ENCODE results near the gene PRIM2.
"Not testable (repeated sequence)": the region's sequence is repeated elsewhere in the genome, so short reads cannot be mapped to it uniquely, and the experiment has no call there.

Gene PRIM2

GRCh38 chr6:57342148-57342669, 24.8 kb downstream of the PRIM2 start:
- Histone ChIP-seq H3K36me3 (ENCODE audit: insufficient read depth, low read depth, low read length) (no peaks in the 10 kb centered on the region), H3K27me3 (ENCODE audit: insufficient read depth, low read length) (no peaks in the 10 kb centered on the region), H3K4me1 (ENCODE audit: insufficient read depth, low read length) (no peaks in the 10 kb centered on the region), H3K9ac (ENCODE audit: low read depth, low read length) (no peak overlapping the region), H3K4me3 (ENCODE audit: low read length) (no peak overlapping the region), H3K9me3 (ENCODE audit: insufficient read depth, low read depth, low read length) (no peaks in the 10 kb centered on the region), H3K27ac (ENCODE audit: low read length) (no peak overlapping the region)

GRCh38 chr6:57343342-57343741, 25.9 kb downstream of the PRIM2 start:
- H3K9ac ChIP-seq (ENCODE audit: low read depth, low read length); H3K4me1 ChIP-seq (ENCODE audit: insufficient read depth, low read length); H3K4me3 ChIP-seq (ENCODE audit: low read length); H3K9me3 ChIP-seq (ENCODE audit: insufficient read depth, low read depth, low read length); H3K36me3 ChIP-seq (ENCODE audit: insufficient read depth, low read depth, low read length); H3K27ac ChIP-seq (ENCODE audit: low read length); H3K27me3 ChIP-seq (ENCODE audit: insufficient read depth, low read length): not testable (repeated sequence)

- not testable (repeated sequence) for H3K9me3 ChIP-seq (ENCODE audit: insufficient read depth, low read depth, low read length); H3K27me3 ChIP-seq (ENCODE audit: insufficient read depth, low read length); H3K36me3 ChIP-seq (ENCODE audit: insufficient read depth, low read depth, low read length); H3K9ac ChIP-seq (ENCODE audit: low read depth, low read length); H3K4me1 ChIP-seq (ENCODE audit: insufficient read depth, low read length); H3K27ac ChIP-seq (ENCODE audit: low read length); H3K4me3 ChIP-seq (ENCODE audit: low read length)
Observed at GRCh38 chr6:57346715-57347114, 29.3 kb downstream of the PRIM2 start.

GRCh38 chr6:57347597-57347996, 30.2 kb downstream of the PRIM2 start:
- H3K4me1 ChIP-seq (ENCODE audit: insufficient read depth, low read length): not testable (repeated sequence)

GRCh38 chr6:57350443-57350842, 33.0 kb downstream of the PRIM2 start:
- not testable (repeated sequence) for H3K36me3 ChIP-seq (ENCODE audit: insufficient read depth, low read depth, low read length); H3K9ac ChIP-seq (ENCODE audit: low read depth, low read length); H3K27ac ChIP-seq (ENCODE audit: low read length); H3K4me1 ChIP-seq (ENCODE audit: insufficient read depth, low read length); H3K27me3 ChIP-seq (ENCODE audit: insufficient read depth, low read length); H3K9me3 ChIP-seq (ENCODE audit: insufficient read depth, low read depth, low read length); H3K4me3 ChIP-seq (ENCODE audit: low read length)

More at GRCh38 chr6:57347597-57347996, 30.2 kb downstream of the PRIM2 start:
- not testable (repeated sequence) for H3K27me3 ChIP-seq (ENCODE audit: insufficient read depth, low read length); H3K36me3 ChIP-seq (ENCODE audit: insufficient read depth, low read depth, low read length); H3K4me3 ChIP-seq (ENCODE audit: low read length); H3K27ac ChIP-seq (ENCODE audit: low read length); H3K9ac ChIP-seq (ENCODE audit: low read depth, low read length); H3K9me3 ChIP-seq (ENCODE audit: insufficient read depth, low read depth, low read length)

GRCh38 chr6:57352596-57352995, 35.2 kb downstream of the PRIM2 start:
- not testable (repeated sequence) for H3K9ac ChIP-seq (ENCODE audit: low read depth, low read length); H3K4me3 ChIP-seq (ENCODE audit: low read length); H3K27ac ChIP-seq (ENCODE audit: low read length); H3K27me3 ChIP-seq (ENCODE audit: insufficient read depth, low read length); H3K36me3 ChIP-seq (ENCODE audit: insufficient read depth, low read depth, low read length); H3K4me1 ChIP-seq (ENCODE audit: insufficient read depth, low read length); H3K9me3 ChIP-seq (ENCODE audit: insufficient read depth, low read depth, low read length)

- H3K27me3 ChIP-seq (ENCODE audit: insufficient read depth, low read length); H3K27ac ChIP-seq (ENCODE audit: low read length); H3K36me3 ChIP-seq (ENCODE audit: insufficient read depth, low read depth, low read length); H3K4me1 ChIP-seq (ENCODE audit: insufficient read depth, low read length); H3K4me3 ChIP-seq (ENCODE audit: low read length); H3K9ac ChIP-seq (ENCODE audit: low read depth, low read length); H3K9me3 ChIP-seq (ENCODE audit: insufficient read depth, low read depth, low read length): not testable (repeated sequence)
Observed at GRCh38 chr6:57358319-57358718, 40.9 kb downstream of the PRIM2 start.

- not testable (repeated sequence) for H3K9me3 ChIP-seq (ENCODE audit: insufficient read depth, low read depth, low read length); H3K27ac ChIP-seq (ENCODE audit: low read length); H3K9ac ChIP-seq (ENCODE audit: low read depth, low read length); H3K27me3 ChIP-seq (ENCODE audit: insufficient read depth, low read length); H3K4me1 ChIP-seq (ENCODE audit: insufficient read depth, low read length); H3K4me3 ChIP-seq (ENCODE audit: low read length); H3K36me3 ChIP-seq (ENCODE audit: insufficient read depth, low read depth, low read length)
Observed at GRCh38 chr6:57359766-57360165, 42.3 kb downstream of the PRIM2 start.

- not testable (repeated sequence) for H3K36me3 ChIP-seq (ENCODE audit: insufficient read depth, low read depth, low read length); H3K27ac ChIP-seq (ENCODE audit: low read length); H3K9ac ChIP-seq (ENCODE audit: low read depth, low read length); H3K27me3 ChIP-seq (ENCODE audit: insufficient read depth, low read length); H3K9me3 ChIP-seq (ENCODE audit: insufficient read depth, low read depth, low read length); H3K4me3 ChIP-seq (ENCODE audit: low read length); H3K4me1 ChIP-seq (ENCODE audit: insufficient read depth, low read length)
Observed at GRCh38 chr6:57362340-57362739, 44.9 kb downstream of the PRIM2 start.

GRCh38 chr6:57365076-57365583, 47.7 kb downstream of the PRIM2 start:
- not testable (repeated sequence) for H3K27ac ChIP-seq (ENCODE audit: low read length); H3K4me1 ChIP-seq (ENCODE audit: insufficient read depth, low read length); H3K9me3 ChIP-seq (ENCODE audit: insufficient read depth, low read depth, low read length); H3K9ac ChIP-seq (ENCODE audit: low read depth, low read length); H3K4me3 ChIP-seq (ENCODE audit: low read length); H3K36me3 ChIP-seq (ENCODE audit: insufficient read depth, low read depth, low read length); H3K27me3 ChIP-seq (ENCODE audit: insufficient read depth, low read length)

- not testable (repeated sequence) for H3K27ac ChIP-seq (ENCODE audit: low read length); H3K9me3 ChIP-seq (ENCODE audit: insufficient read depth, low read depth, low read length); H3K4me1 ChIP-seq (ENCODE audit: insufficient read depth, low read length); H3K36me3 ChIP-seq (ENCODE audit: insufficient read depth, low read depth, low read length); H3K4me3 ChIP-seq (ENCODE audit: low read length); H3K9ac ChIP-seq (ENCODE audit: low read depth, low read length); H3K27me3 ChIP-seq (ENCODE audit: insufficient read depth, low read length)
Observed at GRCh38 chr6:57368965-57369731, 51.7 kb downstream of the PRIM2 start.

- not testable (repeated sequence) for H3K27ac ChIP-seq (ENCODE audit: low read length); H3K27me3 ChIP-seq (ENCODE audit: insufficient read depth, low read length); H3K36me3 ChIP-seq (ENCODE audit: insufficient read depth, low read depth, low read length); H3K4me3 ChIP-seq (ENCODE audit: low read length); H3K9ac ChIP-seq (ENCODE audit: low read depth, low read length); H3K9me3 ChIP-seq (ENCODE audit: insufficient read depth, low read depth, low read length); H3K4me1 ChIP-seq (ENCODE audit: insufficient read depth, low read length)
Observed at GRCh38 chr6:57371779-57372178, 54.3 kb downstream of the PRIM2 start.

Measured in iPS-20b (cell line).